ENCODE results near the gene FPR3.
"Not testable (repeated sequence)": the region's sequence is repeated elsewhere in the genome, so short reads cannot be mapped to it uniquely, and the experiment has no call there.

FPR3 gene

GRCh38 chr19:51784109-51784785 is 10.7 kb upstream of the FPR3 start:
- DNase-seq (ENCODE audit: low spot score) = no peak

GRCh38 chr19:51784922-51785690 is 9.9 kb upstream of the FPR3 start:
- DNase-seq (ENCODE audit: low spot score) = peak; percentile 18

DNA sequence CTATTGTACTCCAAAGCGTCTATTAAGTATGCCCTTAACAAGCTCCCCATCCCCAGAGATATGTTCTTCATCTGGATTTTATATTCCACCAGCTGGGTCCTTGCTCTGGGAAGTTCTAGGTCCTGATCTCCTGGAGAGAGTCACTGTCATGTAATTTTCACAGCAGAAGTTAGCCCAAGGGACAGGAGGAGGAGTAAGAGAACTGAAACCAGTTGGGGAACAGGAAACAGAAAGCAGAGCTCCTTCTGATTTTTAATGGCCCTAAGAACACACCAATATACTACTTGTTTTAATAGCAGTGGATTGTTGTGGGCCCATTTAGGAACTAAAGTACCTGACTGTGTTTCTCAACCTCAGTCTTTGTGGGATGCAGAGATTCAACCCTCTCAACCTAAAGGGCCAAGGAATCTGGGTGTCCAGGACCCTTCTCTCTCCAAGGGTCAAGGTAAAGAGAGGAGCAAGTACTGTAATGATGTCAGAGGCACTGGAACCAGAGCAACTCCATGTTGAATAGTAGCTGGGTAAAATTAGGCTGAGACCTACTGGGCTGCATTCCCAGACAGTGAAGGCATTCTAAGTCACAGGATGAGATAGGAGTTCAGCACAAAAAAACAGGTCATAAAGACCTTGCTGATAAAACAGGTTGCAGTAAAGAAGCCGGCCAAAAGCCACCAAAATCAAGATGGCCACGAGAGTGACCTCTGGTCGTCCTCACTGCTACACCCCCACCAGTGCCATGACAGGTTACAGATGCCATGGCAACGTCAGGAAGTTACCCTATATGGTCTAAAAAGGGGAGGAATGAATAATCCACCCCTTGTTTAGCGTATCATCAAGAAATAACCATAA is 8.1 kb upstream of the FPR3 start:
- no peak for DNase-seq (ENCODE audit: low spot score)

DNA sequence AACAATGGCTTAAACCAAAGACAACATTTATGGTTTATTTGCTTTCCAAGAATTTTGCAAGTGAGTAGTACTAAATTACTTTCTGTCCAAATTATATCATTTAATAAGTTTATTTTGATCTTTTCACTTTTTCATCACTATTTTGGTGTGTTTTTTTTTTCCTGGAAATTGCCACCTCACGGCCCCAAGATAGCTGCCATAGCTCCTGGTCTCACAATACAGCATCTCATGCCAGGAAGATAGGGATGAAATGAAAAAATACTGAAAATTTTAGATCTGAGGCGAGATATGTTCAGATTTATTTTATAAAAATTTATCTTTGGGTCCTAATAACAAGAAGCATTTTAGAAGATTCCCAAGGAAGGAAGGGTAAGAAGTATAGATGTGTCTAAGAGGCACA is 6.9 kb upstream of the FPR3 start:
- no peak for DNase-seq (ENCODE audit: low spot score)

- no peak for DNase-seq (ENCODE audit: low spot score)
Observed at GRCh38 chr19:51789061-51789795, 5.7 kb upstream of the FPR3 start.

DNA sequence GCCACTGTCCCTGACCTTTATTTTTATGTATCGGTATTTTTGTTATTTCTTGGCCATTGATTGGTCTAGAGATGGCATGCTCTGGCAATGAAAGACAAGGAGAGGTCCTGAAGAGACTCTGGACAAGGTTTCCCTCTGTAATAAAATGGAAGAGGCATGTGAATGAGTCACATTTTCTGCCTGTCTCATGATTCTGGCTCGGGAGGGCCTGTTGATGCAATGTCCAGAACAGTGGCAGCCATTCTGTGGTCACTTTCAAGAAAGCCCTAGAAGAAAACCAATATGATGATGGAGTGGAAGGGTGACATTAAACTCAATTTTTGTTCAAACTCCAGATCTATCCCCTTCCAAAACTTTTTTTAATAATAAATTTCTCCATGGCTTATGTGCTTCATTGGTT is 2.0 kb upstream of the FPR3 start:
- DNase-seq (ENCODE audit: low spot score) = no peak

DNA sequence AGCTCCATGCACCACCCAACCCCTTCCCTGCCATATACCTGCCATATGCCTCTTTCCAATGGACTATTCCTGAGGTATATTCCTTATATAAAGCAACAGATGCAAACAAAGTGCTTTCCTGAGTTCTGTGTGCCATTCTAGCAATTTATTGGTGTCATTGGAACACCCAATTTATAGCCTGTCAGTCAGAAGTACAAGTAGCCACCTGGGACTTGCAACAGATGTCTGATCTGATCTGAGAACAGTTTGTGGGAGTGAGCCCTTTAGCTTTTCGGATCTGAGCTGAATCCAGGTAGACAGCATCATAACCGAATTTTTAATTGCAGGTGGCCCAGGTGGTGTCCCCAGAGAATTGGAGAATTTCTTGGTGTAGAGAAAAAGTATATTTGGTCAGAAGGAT is 963 bp upstream of the FPR3 start:
- no peak for DNase-seq (ENCODE audit: low spot score)

- no peak for DNase-seq (ENCODE audit: low spot score)
Observed at GRCh38 chr19:51796195-51796679, 1.3 kb downstream of the FPR3 start.

DNA sequence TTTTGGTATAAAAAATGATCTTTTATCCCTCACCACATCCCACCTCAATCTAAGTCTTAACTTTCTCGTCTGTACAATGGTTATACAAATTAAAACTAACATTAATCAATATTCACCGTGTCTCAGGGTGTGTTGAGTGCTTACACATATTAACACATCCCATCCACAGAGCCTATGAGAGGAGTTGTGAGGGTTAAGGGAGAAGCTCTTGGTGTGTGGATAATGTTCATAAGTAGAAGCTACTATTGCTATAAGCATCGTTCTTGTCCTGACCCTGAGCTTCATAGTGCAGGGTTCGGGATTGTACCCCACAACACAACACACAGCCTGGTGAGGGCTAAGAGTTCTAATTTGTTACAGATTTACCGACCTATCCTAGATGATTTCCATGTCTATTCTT is 2.5 kb downstream of the FPR3 start:
- no peak for DNase-seq (ENCODE audit: low spot score)

GRCh38 chr19:51798062-51798461 is 3.1 kb downstream of the FPR3 start:
- DNase-seq (ENCODE audit: low spot score) = no peak

GRCh38 chr19:51799034-51799773 is 4.2 kb downstream of the FPR3 start:
- DNase-seq (ENCODE audit: low spot score) = no peak

DNA sequence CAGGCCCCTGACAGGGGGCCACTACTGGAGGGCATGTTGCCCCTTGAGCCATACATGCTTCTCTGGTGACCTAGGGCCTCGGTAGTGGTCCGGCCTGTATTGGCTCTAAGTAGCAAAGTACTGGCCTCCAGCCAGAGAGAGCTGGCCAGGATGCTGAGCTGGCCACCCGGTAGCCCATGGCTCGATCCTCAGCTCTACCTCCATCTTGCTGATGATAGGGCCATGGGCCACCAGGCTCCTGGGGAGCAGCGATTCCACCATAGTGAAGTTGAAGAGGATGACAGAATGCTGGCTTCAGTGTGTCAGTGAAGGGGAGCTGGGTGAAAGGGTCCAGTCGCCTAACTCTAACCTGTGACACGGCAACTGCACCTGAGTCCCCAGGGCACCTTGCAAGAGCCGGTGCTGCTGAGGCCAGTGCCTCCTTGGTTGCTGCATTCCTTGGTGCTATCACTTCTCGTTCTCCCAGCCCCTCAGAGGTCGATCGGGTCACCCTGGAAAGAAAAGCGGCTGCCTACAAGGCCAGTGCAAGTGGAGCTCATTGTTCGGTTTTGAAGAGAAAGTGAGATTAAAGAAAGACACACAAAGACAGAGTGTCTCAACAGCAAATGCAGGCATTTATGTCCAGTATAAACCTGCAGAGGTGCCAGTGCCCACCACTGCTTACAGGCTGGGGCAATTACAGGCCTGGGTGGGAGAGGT is 5.0 kb downstream of the FPR3 start:
- no peak for DNase-seq (ENCODE audit: low spot score)

- DNase-seq (ENCODE audit: low spot score) = no peak
Observed at GRCh38 chr19:51800473-51801244, 5.7 kb downstream of the FPR3 start.

DNA sequence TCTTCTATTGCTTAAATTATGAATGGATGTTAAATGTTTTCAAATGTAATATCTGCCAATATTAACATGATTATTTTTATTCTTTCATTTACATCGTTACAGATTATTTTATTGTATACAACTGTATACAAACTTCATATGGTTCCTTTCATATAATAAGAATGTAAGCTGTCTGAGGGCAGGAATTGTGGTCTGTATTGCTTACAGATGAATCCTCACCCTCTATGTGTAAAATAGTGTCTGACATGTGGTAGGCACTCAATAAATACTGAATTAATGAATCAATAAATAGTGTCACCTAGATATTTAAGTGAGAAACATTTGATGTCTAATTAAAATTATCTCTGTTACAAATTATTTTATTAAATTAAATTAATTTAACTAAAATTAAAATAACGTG is 7.8 kb downstream of the FPR3 start:
- DNase-seq (ENCODE audit: low spot score) = no peak

- no peak for DNase-seq (ENCODE audit: low spot score)
Observed at GRCh38 chr19:51803519-51803918, 8.6 kb downstream of the FPR3 start.

- DNase-seq (ENCODE audit: low spot score) = no peak
Observed at GRCh38 chr19:51803967-51804366, 9.0 kb downstream of the FPR3 start.

GRCh38 chr19:51804789-51805188 is 9.8 kb downstream of the FPR3 start:
- DNase-seq (ENCODE audit: low spot score) = not testable (repeated sequence)

- not testable (repeated sequence) for DNase-seq (ENCODE audit: low spot score)
Observed at GRCh38 chr19:51805396-51805795, 10.4 kb downstream of the FPR3 start.

- not testable (repeated sequence) for DNase-seq (ENCODE audit: low spot score)
Observed at GRCh38 chr19:51806571-51806970, 11.6 kb downstream of the FPR3 start.

All from CD4-positive, alpha-beta T cell treated with Interleukin-2 at 100 ng/mL for 4 hours (primary cell).